CD4-positive, alpha-beta T cell (primary cell): ENCODE data around the gene UBE3B. TPM values are rescaled to one million over a fixed set of nuclear protein-coding genes. Genes with fewer than 3 reads are reported as not detected.

Experiments
- ATAC-seq: fragments of 200-7000 bp; cut with Tn5 transposase; one replicate; pipeline ENCODE4 v1.10.0; 2022; ENCODE audit warnings: mild to moderate bottlenecking; ENCODE audit not compliant: poor library complexity
- CTCF ChIA-PET: fragments of 350-600 bp; sonication (Branson Sonifier 250); formaldehyde crosslinking; loops from one replicate; lab custom pipeline; 2021; ENCODE audit warnings: antibody characterized with exemption, inconsistent platforms; lab: Charles Lee
- POLR2A ChIA-PET: fragments of 350-600 bp; sonication (Branson Sonifier 250); formaldehyde crosslinking; loops from one replicate; lab custom pipeline; 2021; ENCODE audit warnings: antibody characterized with exemption, inconsistent platforms; lab: Charles Lee
- DNase-seq, 14 experiments: peaks; one replicate each; pipeline ENCODE4 v3.0.0-alpha.2; 2013 to 2020; ENCODE audit warnings: mixed read lengths in 2 of 14
- H3K27ac ChIP-seq, 2 donors: one replicate each; pipeline versions ENCODE4 v1.5.1 to v1.7.0; 2013; ENCODE audit warnings: low read length in 2 of 2, low read depth in 1 of 2, mild to moderate bottlenecking in 1 of 2
- H3K27me3 ChIP-seq, 2 experiments: 1 replicate in 1 of 2; 2 replicates in 1 of 2; pipeline versions ENCODE4 v1.6.1 to v1.7.0; 2013; ENCODE audit warnings: low read length in 2 of 2, control low read depth in 1 of 2, mild to moderate bottlenecking in 1 of 2, moderate library complexity in 1 of 2; ENCODE audit not compliant: insufficient read depth in 2 of 2, control insufficient read depth in 1 of 2
- H3K36me3 ChIP-seq: one replicate; pipeline ENCODE4 v1.6.1; 2013; ENCODE audit warnings: low read length, control low read depth; ENCODE audit not compliant: insufficient read depth
- H3K4me1 ChIP-seq: one replicate; pipeline ENCODE4 v1.6.1; 2013; ENCODE audit warnings: low read length, control low read depth; ENCODE audit not compliant: insufficient read depth
- H3K4me3 ChIP-seq: one replicate; pipeline ENCODE4 v1.5.1; 2013; ENCODE audit warnings: mild to moderate bottlenecking, low read length, moderate library complexity
- H3K9me3 ChIP-seq, 2 experiments: 1 replicate in 1 of 2; 2 replicates in 1 of 2; pipeline versions ENCODE4 v1.6.1 to v1.7.0; 2013; ENCODE audit warnings: low read length in 2 of 2, mild to moderate bottlenecking in 2 of 2, control low read depth in 1 of 2, moderate library complexity in 1 of 2; ENCODE audit not compliant: control insufficient read depth in 1 of 2, insufficient read depth in 1 of 2
- H3K27ac Mint-ChIP-seq: one replicate; pipeline ENCODE4 v1.8.0; 2020; ENCODE audit warnings: mixed read lengths
- H3K27me3 Mint-ChIP-seq: one replicate; pipeline ENCODE4 v1.8.0; 2021; ENCODE audit warnings: mixed read lengths
- H3K36me3 Mint-ChIP-seq: one replicate; pipeline ENCODE4 v1.8.0; 2021; ENCODE audit warnings: low read depth, mixed read lengths
- H3K4me1 Mint-ChIP-seq: one replicate; pipeline ENCODE4 v1.8.0; 2021; ENCODE audit warnings: low read depth, mixed read lengths
- H3K4me3 Mint-ChIP-seq: one replicate; pipeline ENCODE4 v1.8.0; 2020; ENCODE audit warnings: mild to moderate bottlenecking, mixed read lengths
- H3K9me3 Mint-ChIP-seq: one replicate; pipeline ENCODE4 v1.8.0; 2020; ENCODE audit warnings: mixed read lengths
- CTCF ChIP-seq: fragments of 200-600 bp; IDR thresholded peaks from one replicate; pipeline ENCODE4 v1.8.0; 2022; ENCODE audit warnings: antibody characterized with exemption, mild to moderate bottlenecking
- intact Hi-C, 2 experiments: fragments of 100-400 bp; cut with DNase I in 1 of 2; cut with micrococcal nuclease in 1 of 2; formaldehyde crosslinking; loops; one replicate each; pipeline versions ENCODE4 v1.15.1 to v1.9.0; 2023 to 2025; cut with DNase I, micrococcal nuclease
- total RNA-seq, 174 experiments: library from RNA in 2 of 174; stranded (reverse) in 2 of 174; gene quantifications; one replicate each; pipeline ENCODE4 v1.2.3 and lab custom pipeline; 2021 to 2026

Gene UBE3B
- total RNA-seq, 2 experiments from 2014 or later = 17.2 to 19.9 TPM

GRCh38 chr12:109466305-109466704 lies 11.1 kb upstream of the UBE3B start:
- peaks cover 35% of the 10 kb centered on the region for H3K4me1 ChIP-seq
- Mint-ChIP-seq H3K4me3 (no peak overlapping the region), H3K36me3 (peaks cover 60% of the 10 kb centered on the region), H3K27ac (no peak overlapping the region), H3K9me3 (no peaks in the 10 kb centered on the region), H3K4me1 (peaks cover 62% of the 10 kb centered on the region), H3K27me3 (no peaks in the 10 kb centered on the region)
- DNase-seq (no peak), ATAC-seq (no peak)
- no peak overlapping the region for H3K27ac ChIP-seq
- intact Hi-C loops = no loop called here
- H3K4me3 ChIP-seq = no peak overlapping the region
- H3K36me3 ChIP-seq = peaks cover 53% of the 10 kb centered on the region
- ChIA-PET CTCF (no interaction called here), POLR2A (no interaction called here)
- no peak for TF ChIP-seq CTCF
- no peaks in the 10 kb centered on the region for H3K9me3 ChIP-seq
- no peaks in the 10 kb centered on the region for H3K27me3 ChIP-seq

GRCh38 chr12:109466821-109467220 lies 10.6 kb upstream of the UBE3B start:
- no peak overlapping the region for H3K4me3 ChIP-seq
- ChIA-PET CTCF (no interaction called here), POLR2A (no interaction called here)
- H3K4me1 ChIP-seq = peaks cover 29% of the 10 kb centered on the region
- H3K4me3 Mint-ChIP-seq = no peak overlapping the region
- peaks cover 56% of the 10 kb centered on the region for H3K36me3 Mint-ChIP-seq
- no peaks in the 10 kb centered on the region for H3K27me3 ChIP-seq
- H3K27me3 Mint-ChIP-seq = no peaks in the 10 kb centered on the region
- no peaks in the 10 kb centered on the region for H3K9me3 Mint-ChIP-seq
- no peaks in the 10 kb centered on the region for H3K9me3 ChIP-seq
- peaks cover 57% of the 10 kb centered on the region for H3K4me1 Mint-ChIP-seq
- H3K36me3 ChIP-seq = peaks cover 53% of the 10 kb centered on the region
- no peak overlapping the region for H3K27ac Mint-ChIP-seq
- intact Hi-C loops = no loop called here
- ATAC-seq (no peak), DNase-seq (no peak)
- no peak overlapping the region for H3K27ac ChIP-seq
- TF ChIP-seq CTCF = no peak

- Mint-ChIP-seq H3K4me3 (no peak overlapping the region), H3K9me3 (no peaks in the 10 kb centered on the region), H3K4me1 (peaks cover 44% of the 10 kb centered on the region), H3K27ac (no peak overlapping the region), H3K36me3 (peaks cover 52% of the 10 kb centered on the region), H3K27me3 (no peaks in the 10 kb centered on the region)
- Histone ChIP-seq H3K9me3 (no peaks in the 10 kb centered on the region), H3K4me1 (peaks cover 16% of the 10 kb centered on the region), H3K4me3 (no peak overlapping the region), H3K36me3 (peaks cover 50% of the 10 kb centered on the region), H3K27me3 (no peaks in the 10 kb centered on the region), H3K27ac (no peak overlapping the region)
- POLR2A ChIA-PET = no interaction called here
- DNase-seq = no peak
- no peak for TF ChIP-seq CTCF
- CTCF ChIA-PET = no interaction called here
- intact Hi-C loops = no loop called here
- ATAC-seq = no peak
Measured at GRCh38 chr12:109467978-109468676, 9.3 kb upstream of the UBE3B start.
